Gastrocnemius medialis (tissue), 4 donors: ENCODE measurements around the gene SLC27A3. TPM values are rescaled to one million over a fixed set of nuclear protein-coding genes. Genes with fewer than 3 reads are reported as not detected.

Experiments used
- ATAC-seq, 2 donors: fragments of 150-250 bp; one replicate each; pipeline ENCODE4 v1.9.1; 2016
- DNase-seq, 2 donors: peaks; one replicate each; pipeline ENCODE4 v3.0.0-alpha.2; 2019
- H3K27ac ChIP-seq, 4 donors: fragments of 200-600 bp; sonication (generic); 1 replicate in 1 of 4; 2 replicates in 3 of 4; pipeline ENCODE4 v1.5.1; 2016 to 2018; ENCODE audit warnings: mild to moderate bottlenecking in 2 of 4, moderate library complexity in 1 of 4
- H3K27me3 ChIP-seq, 3 donors: fragments of 200-600 bp; sonication (generic) in 2 of 3; 1 replicate in 1 of 3; 2 replicates in 2 of 3; pipeline versions ENCODE4 v1.5.1 to v1.6.0; 2016 to 2019; ENCODE audit warnings: mild to moderate bottlenecking in 1 of 3, moderate library complexity in 1 of 3
- H3K36me3 ChIP-seq, 2 donors: fragments of 200-600 bp; sonication (generic) in 1 of 2; one replicate each; pipeline ENCODE4 v1.5.1; 2017 to 2018
- H3K4me1 ChIP-seq, 2 donors: fragments of 200-600 bp; sonication (generic) in 1 of 2; one replicate each; pipeline ENCODE4 v1.5.1; 2016 to 2017; ENCODE audit warnings: mild to moderate bottlenecking in 2 of 2
- H3K4me3 ChIP-seq, 4 donors: fragments of 200-600 bp; sonication (generic) in 3 of 4; 1 replicate in 1 of 4; 2 replicates in 3 of 4; pipeline ENCODE4 v1.5.1; 2016 to 2019; ENCODE audit warnings: mild to moderate bottlenecking in 2 of 4
- H3K9me3 ChIP-seq, 3 donors: fragments of 200-600 bp; sonication (generic) in 2 of 3; 1 replicate in 1 of 3; 2 replicates in 2 of 3; pipeline ENCODE4 v1.5.1; 2016 to 2019
- CTCF ChIP-seq, 5 experiments: fragments of 450-650 bp in 3 of 5; fragments of 200-600 bp in 2 of 5; sonication (generic) in 2 of 5; IDR thresholded peaks in 4 of 5; conservative IDR thresholded peaks in 1 of 5; 1 replicate in 4 of 5; 2 replicates in 1 of 5; pipeline ENCODE4 v1.5.1; 2016 to 2019; ENCODE audit warnings: antibody characterized with exemption in 5 of 5, mild to moderate bottlenecking in 3 of 5, moderate library complexity in 3 of 5
- POLR2A ChIP-seq, 2 donors: fragments of 450-650 bp; IDR thresholded peaks; one replicate each; pipeline ENCODE4 v1.6.1; 2017; ENCODE audit warnings: antibody characterized with exemption in 2 of 2, mild to moderate bottlenecking in 2 of 2, moderate library complexity in 2 of 2
- in situ Hi-C, 4 donors: fragments of 200-750 bp; cut with MboI; loops; one replicate each; pipeline versions ENCODE4 v1.15.0 to v1.8.0; 2017; ENCODE audit warnings: low sequenced_read_pairs in 4 of 4
- intact Hi-C: fragments of 100-400 bp; cut with DNase I; formaldehyde crosslinking; loops from one replicate; pipeline ENCODE4 v1.15.1; 2023; ENCODE audit warnings: low total_unique reads
- total RNA-seq, 4 donors: library from RNA; depleted of rRNA; stranded (reverse); fragments of >200 nt; gene quantifications; one replicate each; pipeline versions ENCODE4 v1.1.0 to v1.2.3, GENCODE V29; 2016

Gene SLC27A3
- total RNA-seq, 4 donors from 2014 or later = 2.3 to 7.9 (median 3.7) TPM

GRCh38 chr1:153741986-153742385 lies 33.2 kb upstream of the SLC27A3 start:
- no peaks in the 10 kb centered on the region for H3K4me1 ChIP-seq
- intact Hi-C loops = loop anchor here (10.0 kb wide), 1 partner anchor 387 kb away; the partner anchor contains the start of gene S100A9
- no peak overlapping the region for H3K4me3 ChIP-seq
- in situ Hi-C loops = loop anchor here in 3 of 4 donors (10.0 to 25.0 kb wide), 4 partner anchors 67 to 380 kb away; partner anchors contain the start of genes ILF2 (in 1 of the 3), NPR1 (in 1 of the 3) and S100A9 (in 1 of the 3)
- no peak overlapping the region for H3K27ac ChIP-seq
- TF ChIP-seq CTCF (IDR thresholded peaks at IDR 0.05 in 4 of 5, conservative IDR thresholded peaks at IDR 0.05 in 1 of 5) (no peak), POLR2A (IDR thresholded peaks at IDR 0.05) (no peak)
- no peaks in the 10 kb centered on the region for H3K27me3 ChIP-seq
- H3K36me3 ChIP-seq = peaks cover 2 to 55% of the 10 kb centered on the region in 2 donors
- no peak for ATAC-seq
- no peaks in the 10 kb centered on the region for H3K9me3 ChIP-seq
- DNase-seq = no peak

- Histone ChIP-seq H3K36me3 (peaks cover 2 to 61% of the 10 kb centered on the region in 2 donors), H3K27me3 (no peaks in the 10 kb centered on the region), H3K4me3 (no peak overlapping the region), H3K9me3 (no peaks in the 10 kb centered on the region), H3K27ac (no peak overlapping the region), H3K4me1 (peaks cover under 1 to 2% of the 10 kb centered on the region in 2 donors)
- intact Hi-C loops = loop anchor here (10.0 kb wide), 1 partner anchor 388 kb away; the partner anchor contains the start of gene S100A9
- DNase-seq (no peak), ATAC-seq (no peak)
- in situ Hi-C loops = loop anchor here in 3 of 4 donors (10.0 to 25.0 kb wide), 4 partner anchors 68 to 380 kb away; partner anchors contain the start of genes ILF2 (in 1 of the 3), NPR1 (in 1 of the 3) and S100A9 (in 1 of the 3)
- TF ChIP-seq CTCF (IDR thresholded peaks at IDR 0.05 in 4 of 5, conservative IDR thresholded peaks at IDR 0.05 in 1 of 5) = no peak
- no peak for TF ChIP-seq POLR2A (IDR thresholded peaks at IDR 0.05)
Observed at GRCh38 chr1:153742411-153743142, 32.6 kb upstream of the SLC27A3 start.

- in situ Hi-C loops (loop anchor here (5.0 to 25.0 kb wide), 5 partner anchors 68 to 383 kb away; partner anchors contain the start of genes NPR1 (in 4 of the 4), ILF2 (in 1 of the 4) and S100A9 (in 1 of the 4)), intact Hi-C loops (loop anchor here (10.0 kb wide), 1 partner anchor 391 kb away; the partner anchor contains the start of gene S100A9)
- H3K4me1 ChIP-seq = peaks cover 27 to 29% of the 10 kb centered on the region in 2 donors
- H3K4me3 ChIP-seq = no peak overlapping the region
- H3K27me3 ChIP-seq = no peaks in the 10 kb centered on the region
- H3K9me3 ChIP-seq = no peaks in the 10 kb centered on the region
- TF ChIP-seq CTCF (IDR thresholded peaks at IDR 0.05 in 4 of 5, conservative IDR thresholded peaks at IDR 0.05 in 1 of 5) (no peak), POLR2A (IDR thresholded peaks at IDR 0.05) (no peak)
- ATAC-seq (no peak), DNase-seq (no peak)
- no peak overlapping the region for H3K27ac ChIP-seq
- H3K36me3 ChIP-seq = peaks cover 2 to 70% of the 10 kb centered on the region in 2 donors
Observed at GRCh38 chr1:153745417-153745816, 29.8 kb upstream of the SLC27A3 start.

- H3K9me3 ChIP-seq = no peaks in the 10 kb centered on the region
- peaks cover 1 to 63% of the 10 kb centered on the region in 2 donors for H3K36me3 ChIP-seq
- no peak for ATAC-seq
- DNase-seq = no peak
- no peaks in the 10 kb centered on the region for H3K27me3 ChIP-seq
- no peak overlapping the region for H3K4me3 ChIP-seq
- intact Hi-C loops = loop anchor here (10.0 kb wide), 1 partner anchor 391 kb away; the partner anchor contains the start of gene S100A9
- H3K4me1 ChIP-seq = peaks cover 33 to 37% of the 10 kb centered on the region in 2 donors
- TF ChIP-seq CTCF (IDR thresholded peaks at IDR 0.05 in 4 of 5, conservative IDR thresholded peaks at IDR 0.05 in 1 of 5) = no peak
- TF ChIP-seq POLR2A (IDR thresholded peaks at IDR 0.05) = no peak
- in situ Hi-C loops = loop anchor here (5.0 to 25.0 kb wide), 5 partner anchors 69 to 384 kb away; partner anchors contain the start of genes NPR1 (in 4 of the 4), ILF2 (in 1 of the 4) and S100A9 (in 1 of the 4)
- no peak overlapping the region for H3K27ac ChIP-seq
Observed at GRCh38 chr1:153746174-153746573, 29.0 kb upstream of the SLC27A3 start.
